Transverse colon (tissue), 3 donors: ENCODE results near the gene YBX3.

Experiments used
- CTCF ChIP-seq, 5 experiments: fragments of 200-600 bp in 3 of 5; fragments of 450-650 bp in 2 of 5; sonication (generic) in 3 of 5; IDR thresholded peaks; 1 replicate in 2 of 5; 2 replicates in 3 of 5; pipeline ENCODE4 v1.5.1; 2016 to 2017; ENCODE audit warnings: antibody characterized with exemption in 5 of 5, inconsistent platforms in 3 of 5, mild to moderate bottlenecking in 2 of 5, moderate library complexity in 1 of 5
- POLR2A ChIP-seq: fragments of 450-650 bp; IDR thresholded peaks from one replicate; pipeline ENCODE4 v1.6.1; 2016; ENCODE audit warnings: antibody characterized with exemption, mild to moderate bottlenecking, moderate library complexity

- TF ChIP-seq POLR2A, result no peak
- TF ChIP-seq CTCF (IDR thresholded peaks at IDR 0.05), result no peak
Observed at GRCh38 chr12:10688042-10688441, 35.1 kb downstream of the YBX3 start.
